Tibial nerve (tissue), 3 donors: ENCODE results near the gene CCDC27.

Source experiments
- POLR2A ChIP-seq, 2 donors: fragments of 450-650 bp; IDR thresholded peaks; one replicate each; pipeline ENCODE4 v1.6.1; 2017; ENCODE audit warnings: antibody characterized with exemption in 2 of 2, mild to moderate bottlenecking in 2 of 2, moderate library complexity in 2 of 2
- TF ChIP-seq, protein P1 (sequence below), 5 experiments: fragments of 200-600 bp in 3 of 5; fragments of 450-650 bp in 2 of 5; sonication (generic) in 3 of 5; IDR thresholded peaks; one replicate each; pipeline ENCODE4 v1.5.1; 2016 to 2019; ENCODE audit warnings: antibody characterized with exemption in 5 of 5, mild to moderate bottlenecking in 3 of 5, moderate library complexity in 2 of 5

DNA sequence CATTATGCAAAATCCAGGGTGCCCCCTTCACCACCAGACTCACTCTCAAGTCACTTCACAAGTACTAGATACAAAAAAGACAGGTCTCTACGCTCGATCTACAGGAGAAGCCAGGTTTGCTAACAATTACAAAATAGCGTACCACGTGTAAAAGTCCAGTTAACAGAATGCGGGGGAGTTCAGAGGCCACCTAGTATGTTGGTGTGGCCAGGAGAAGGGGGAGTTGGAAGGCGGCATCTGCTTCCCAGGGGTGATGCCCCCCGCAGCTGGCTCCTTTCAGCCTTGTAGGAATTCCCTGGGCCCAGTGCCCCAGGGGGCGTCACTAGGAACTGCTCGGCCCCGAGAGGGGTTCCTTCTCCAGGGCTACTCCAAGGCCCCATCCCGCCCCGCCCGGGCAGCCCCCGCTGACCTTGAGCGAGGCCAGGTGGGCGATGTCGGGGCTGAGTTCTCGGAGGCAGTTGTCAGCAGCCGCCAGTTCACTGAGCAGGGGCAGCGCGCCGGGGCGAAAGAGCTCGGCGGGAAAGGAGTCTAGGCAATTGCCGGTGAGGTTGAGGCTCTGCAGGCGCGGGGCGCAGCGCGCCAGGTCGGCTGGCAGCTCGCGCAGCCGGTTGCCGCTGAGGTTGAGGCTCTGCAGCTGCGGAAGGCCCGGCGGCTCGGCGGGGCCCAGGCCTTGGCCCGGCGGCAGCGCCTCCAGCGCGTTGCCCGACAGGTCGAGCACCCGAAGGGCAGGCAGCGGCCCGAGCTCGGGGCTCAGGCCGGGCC, 43.4 kb downstream of the CCDC27 start:
- TF ChIP-seq, protein P1, sequence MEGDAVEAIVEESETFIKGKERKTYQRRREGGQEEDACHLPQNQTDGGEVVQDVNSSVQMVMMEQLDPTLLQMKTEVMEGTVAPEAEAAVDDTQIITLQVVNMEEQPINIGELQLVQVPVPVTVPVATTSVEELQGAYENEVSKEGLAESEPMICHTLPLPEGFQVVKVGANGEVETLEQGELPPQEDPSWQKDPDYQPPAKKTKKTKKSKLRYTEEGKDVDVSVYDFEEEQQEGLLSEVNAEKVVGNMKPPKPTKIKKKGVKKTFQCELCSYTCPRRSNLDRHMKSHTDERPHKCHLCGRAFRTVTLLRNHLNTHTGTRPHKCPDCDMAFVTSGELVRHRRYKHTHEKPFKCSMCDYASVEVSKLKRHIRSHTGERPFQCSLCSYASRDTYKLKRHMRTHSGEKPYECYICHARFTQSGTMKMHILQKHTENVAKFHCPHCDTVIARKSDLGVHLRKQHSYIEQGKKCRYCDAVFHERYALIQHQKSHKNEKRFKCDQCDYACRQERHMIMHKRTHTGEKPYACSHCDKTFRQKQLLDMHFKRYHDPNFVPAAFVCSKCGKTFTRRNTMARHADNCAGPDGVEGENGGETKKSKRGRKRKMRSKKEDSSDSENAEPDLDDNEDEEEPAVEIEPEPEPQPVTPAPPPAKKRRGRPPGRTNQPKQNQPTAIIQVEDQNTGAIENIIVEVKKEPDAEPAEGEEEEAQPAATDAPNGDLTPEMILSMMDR (IDR thresholded peaks at IDR 0.05) = no peak
- no peak for TF ChIP-seq POLR2A (IDR thresholded peaks at IDR 0.05)
